NT2/D1 (cell line): Measurements from ENCODE around the gene EIF3A.

Experiments used
- SUZ12 ChIP-seq: IDR thresholded peaks from 2 replicates; pipeline ENCODE4 v1.6.1; 2011; ENCODE audit not compliant: insufficient read length, insufficient read depth; ENCODE audit errors: extremely low read depth
- YY1 ChIP-seq: IDR thresholded peaks from 2 replicates; pipeline ENCODE4 v1.6.1; 2011; ENCODE audit not compliant: insufficient read length, insufficient read depth
- ZNF274 ChIP-seq: IDR thresholded peaks from 2 replicates; pipeline ENCODE4 v1.6.1; 2011; ENCODE audit warnings: mild to moderate bottlenecking, low read depth, low read length

DNA sequence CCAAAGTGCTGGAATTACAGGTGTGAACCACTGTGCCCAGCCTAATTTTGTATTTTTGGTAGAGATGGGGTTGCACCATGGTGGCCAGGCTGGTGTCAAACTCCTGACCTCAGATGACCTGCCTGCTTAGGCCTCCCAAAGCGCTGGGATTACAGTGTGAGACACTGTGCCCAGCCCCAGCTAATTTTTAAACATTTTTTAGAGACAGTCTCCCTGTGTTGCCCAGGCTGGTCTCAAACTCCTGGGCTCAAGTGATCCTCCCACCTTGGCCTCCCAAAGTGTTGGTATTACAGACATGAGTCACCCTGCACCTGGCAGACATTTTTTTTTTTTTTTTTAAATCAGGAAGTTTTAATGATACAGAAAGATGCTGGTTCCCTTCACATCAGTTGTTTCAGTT lies 38.8 kb upstream of the EIF3A start:
- TF ChIP-seq YY1 (no peak), ZNF274 (no peak), SUZ12 (no peak)
